WTC11 (cell line): ENCODE data around the gene RFX4. TPM values are rescaled to one million over a fixed set of nuclear protein-coding genes. Genes with fewer than 3 reads are reported as not detected.

Experiments
- ATAC-seq: fragments of 200-7000 bp; cut with Tn5 transposase; 2 replicates; pipeline ENCODE4 v1.10.0; 2021; ENCODE audit warnings: mild to moderate bottlenecking, moderate library complexity
- CTCF ChIA-PET: fragments of 300-600 bp; sonication (Branson Sonifier 250); formaldehyde crosslinking; loops from one replicate; lab custom pipeline; 2021; ENCODE audit warnings: antibody characterized with exemption; lab: Charles Lee
- POLR2A ChIA-PET: fragments of 350-600 bp; sonication (Branson Sonifier 250); formaldehyde crosslinking; loops from one replicate; lab custom pipeline; 2021; ENCODE audit warnings: antibody characterized with exemption; lab: Charles Lee
- DNase-seq: peaks from one replicate; pipeline ENCODE4 v3.0.0; 2021; ENCODE audit warnings: low spot score
- H3K27ac Mint-ChIP-seq: 2 replicates; pipeline ENCODE4 v1.8.0; 2021; ENCODE audit warnings: mixed read lengths
- H3K27me3 Mint-ChIP-seq: 2 replicates; pipeline ENCODE4 v1.8.0; 2021; ENCODE audit warnings: low read depth, mild to moderate bottlenecking, moderate library complexity, mixed read lengths
- H3K36me3 Mint-ChIP-seq: 2 replicates; pipeline ENCODE4 v1.8.0; 2021; ENCODE audit warnings: mixed read lengths
- H3K4me1 Mint-ChIP-seq: 2 replicates; pipeline ENCODE4 v1.8.0; 2022; ENCODE audit warnings: mixed read lengths
- H3K4me3 Mint-ChIP-seq: 2 replicates; pipeline ENCODE4 v1.8.0; 2021; ENCODE audit warnings: mild to moderate bottlenecking, moderate library complexity, mixed read lengths
- H3K9me3 Mint-ChIP-seq: 2 replicates; pipeline ENCODE4 v1.8.0; 2021; ENCODE audit warnings: mixed read lengths
- ATF1 ChIP-seq: sonication (generic); formaldehyde crosslinking; IDR thresholded peaks from 2 replicates; pipeline ENCODE4 v1.8.1; 2023; ENCODE audit warnings: mild to moderate bottlenecking, moderate library complexity, missing genetic modification reagents
- ATF6 ChIP-seq: sonication (generic); formaldehyde crosslinking; IDR thresholded peaks from 2 replicates; pipeline ENCODE4 v1.8.1; 2023; ENCODE audit warnings: mild to moderate bottlenecking, missing genetic modification reagents
- E2F1 ChIP-seq: sonication (generic); formaldehyde crosslinking; IDR thresholded peaks from 2 replicates; pipeline ENCODE4 v1.8.0; 2022; ENCODE audit warnings: mild to moderate bottlenecking, missing genetic modification reagents
- ESRRA ChIP-seq: sonication (generic); formaldehyde crosslinking; IDR thresholded peaks from 2 replicates; pipeline ENCODE4 v1.8.1; 2022; ENCODE audit warnings: mild to moderate bottlenecking, missing genetic modification reagents, borderline replicate concordance
- JUN ChIP-seq: sonication (generic); formaldehyde crosslinking; IDR thresholded peaks from 2 replicates; pipeline ENCODE4 v1.8.0; 2023; ENCODE audit warnings: mild to moderate bottlenecking, missing genetic modification reagents
- NR3C1 ChIP-seq: sonication (generic); formaldehyde crosslinking; conservative IDR thresholded peaks from 2 replicates; pipeline ENCODE4 v1.8.1; 2023; ENCODE audit warnings: low read depth, mild to moderate bottlenecking, missing genetic modification reagents
- PRDM15 ChIP-seq: sonication (generic); formaldehyde crosslinking; IDR thresholded peaks from 2 replicates; pipeline ENCODE4 v1.8.0; 2022; ENCODE audit warnings: missing genetic modification reagents
- RORB ChIP-seq: fragments of 250-450 bp; sonication (Bioruptor Pico); IDR thresholded peaks from 2 replicates; pipeline ENCODE4 v1.9.0; 2021; ENCODE audit warnings: mild to moderate bottlenecking
- SMAD4 ChIP-seq: sonication (generic); formaldehyde crosslinking; IDR thresholded peaks from 2 replicates; pipeline ENCODE4 v1.8.0; 2022; ENCODE audit warnings: mild to moderate bottlenecking, missing genetic modification reagents
- STAT6 ChIP-seq: sonication (generic); formaldehyde crosslinking; conservative IDR thresholded peaks from 2 replicates; pipeline ENCODE4 v1.8.1; 2023; ENCODE audit warnings: mild to moderate bottlenecking, low read depth, missing genetic modification reagents, moderate library complexity
- TEAD4 ChIP-seq: sonication (generic); formaldehyde crosslinking; IDR thresholded peaks from 2 replicates; pipeline ENCODE4 v1.8.0; 2022; ENCODE audit warnings: mild to moderate bottlenecking, missing genetic modification reagents
- USF1 ChIP-seq: sonication (generic); formaldehyde crosslinking; IDR thresholded peaks from 2 replicates; pipeline ENCODE4 v1.8.0; 2022; ENCODE audit warnings: mild to moderate bottlenecking, missing genetic modification reagents
- ZBTB43 ChIP-seq: sonication (generic); formaldehyde crosslinking; IDR thresholded peaks from 2 replicates; pipeline ENCODE4 v1.8.1; 2023; ENCODE audit warnings: mild to moderate bottlenecking, missing genetic modification reagents
- ZNF425 ChIP-seq: fragments of 250-450 bp; sonication (Bioruptor Pico); conservative IDR thresholded peaks from 2 replicates; pipeline ENCODE4 v1.9.0; 2021; ENCODE audit warnings: mild to moderate bottlenecking
- ZNF512 ChIP-seq: sonication (generic); formaldehyde crosslinking; IDR thresholded peaks from 2 replicates; pipeline ENCODE4 v1.8.1; 2022; ENCODE audit warnings: missing genetic modification reagents, borderline replicate concordance
- total RNA-seq: library from RNA; stranded (reverse); gene quantifications from 3 replicates; pipeline ENCODE4 v1.2.3, GENCODE V29; 2021

The RFX4 gene
- total RNA-seq, 1 experiment from 2014 or later = 0.26 TPM

GRCh38 chr12:106663385-106663784 lies 80.6 kb downstream of the RFX4 start (continued):
- no peak for TF ChIP-seq ZBTB43 (CRISPR knock-in tag)

- POLR2A ChIA-PET = no interaction called here
- H3K4me3 Mint-ChIP-seq = no peak overlapping the region
- ATAC-seq = no peak
These were observed 86.4 kb downstream of the RFX4 start for GRCh38 chr12:106669216-106669615.

GRCh38 chr12:106670131-106670530 lies 87.3 kb downstream of the RFX4 start:
- TF ChIP-seq ATF6 (CRISPR knock-in tag) = no peak
- TF ChIP-seq PRDM15 (CRISPR knock-in tag) = no peak
- TF ChIP-seq E2F1 (CRISPR knock-in tag) = no peak
- no peak for TF ChIP-seq ZNF512 (CRISPR knock-in tag)
- no peak for TF ChIP-seq STAT6 (CRISPR knock-in tag)
- TF ChIP-seq SMAD4 (CRISPR knock-in tag) = no peak
- TF ChIP-seq RORB (CRISPR knock-in tag) = no peak
- no peak for TF ChIP-seq ESRRA (CRISPR knock-in tag)
- no peak for TF ChIP-seq JUN (CRISPR knock-in tag)
- no peak for TF ChIP-seq ATF1 (CRISPR knock-in tag)
- POLR2A ChIA-PET = no interaction called here
- Mint-ChIP-seq H3K9me3 (no peaks in the 10 kb centered on the region), H3K36me3 (no peaks in the 10 kb centered on the region), H3K4me1 (peaks cover 24% of the 10 kb centered on the region), H3K27ac (no peak overlapping the region), H3K27me3 (no peaks in the 10 kb centered on the region; the same call in 1 of the 2 replicates), H3K4me3 (no peak overlapping the region)
- DNase-seq (no peak), ATAC-seq (no peak)
- CTCF ChIA-PET = no interaction called here

More at GRCh38 chr12:106669216-106669615, 86.4 kb downstream of the RFX4 start:
- Mint-ChIP-seq H3K36me3 (peaks cover 8% of the 10 kb centered on the region), H3K27me3 (no peaks in the 10 kb centered on the region; the same call in 1 of the 2 replicates), H3K4me1 (peaks cover 24% of the 10 kb centered on the region), H3K9me3 (peaks cover 9% of the 10 kb centered on the region), H3K27ac (no peak overlapping the region)
- DNase-seq = no peak
- TF ChIP-seq TEAD4 (CRISPR knock-in tag) (no peak), ZNF425 (CRISPR knock-in tag) (no peak), USF1 (no peak), NR3C1 (CRISPR knock-in tag) (no peak)
- CTCF ChIA-PET = no interaction called here
